ENCODE measurements around the gene ZNF804A.

- TF ChIP-seq POLR2A (IDR thresholded peaks at IDR 0.05) (no peak), CTCF (IDR thresholded peaks at IDR 0.05) (no peak)
These were observed 46.4 kb downstream of the ZNF804A start for GRCh38 chr2:184644685-184645084.

Measured in esophagus squamous epithelium (tissue), 4 donors.